Stomach (tissue), 4 donors: ENCODE measurements around the gene EIF3J.

ENCODE experiments used
- CTCF ChIP-seq, 7 experiments: fragments of 450-650 bp in 4 of 7; fragments of 200-600 bp in 3 of 7; sonication (generic) in 3 of 7; IDR thresholded peaks; one replicate each; pipeline ENCODE4 v1.5.1; 2016 to 2019; ENCODE audit warnings: antibody characterized with exemption in 7 of 7, control low read depth in 2 of 7, mild to moderate bottlenecking in 1 of 7
- EP300 ChIP-seq: sonication (generic); formaldehyde crosslinking; IDR thresholded peaks from one replicate; pipeline ENCODE4 v1.6.1; 2017; ENCODE audit warnings: antibody characterized with exemption
- POLR2A ChIP-seq, 4 donors: fragments of 450-650 bp; IDR thresholded peaks; one replicate each; pipeline ENCODE4 v1.6.1; 2016; ENCODE audit warnings: antibody characterized with exemption in 4 of 4, control low read depth in 2 of 4, mild to moderate bottlenecking in 1 of 4, moderate library complexity in 1 of 4
- POLR2AphosphoS5 ChIP-seq, 3 donors: sonication (generic); formaldehyde crosslinking; IDR thresholded peaks; one replicate each; pipeline ENCODE4 v1.6.1; 2016; ENCODE audit warnings: antibody characterized with exemption in 3 of 3

- TF ChIP-seq CTCF (IDR thresholded peaks at IDR 0.05) (no peak), POLR2A (IDR thresholded peaks at IDR 0.05) (no peak), POLR2AphosphoS5 (IDR thresholded peaks at IDR 0.05) (no peak), EP300 (no peak)
Observed at GRCh38 chr15:44566155-44566540, 29.2 kb downstream of the EIF3J start.
